GM21367 (cell line): ENCODE data around the gene RD3L.
"Not testable (repeated sequence)": the region's sequence is repeated elsewhere in the genome, so short reads cannot be mapped to it uniquely, and the experiment has no call there.

Experiments
- ATAC-seq: cut with Tn5 transposase; IDR thresholded peaks from one replicate; pipeline ENCODE4 v1.9.1; 2021; ENCODE audit not compliant: unreplicated experiment

Gene RD3L

DNA sequence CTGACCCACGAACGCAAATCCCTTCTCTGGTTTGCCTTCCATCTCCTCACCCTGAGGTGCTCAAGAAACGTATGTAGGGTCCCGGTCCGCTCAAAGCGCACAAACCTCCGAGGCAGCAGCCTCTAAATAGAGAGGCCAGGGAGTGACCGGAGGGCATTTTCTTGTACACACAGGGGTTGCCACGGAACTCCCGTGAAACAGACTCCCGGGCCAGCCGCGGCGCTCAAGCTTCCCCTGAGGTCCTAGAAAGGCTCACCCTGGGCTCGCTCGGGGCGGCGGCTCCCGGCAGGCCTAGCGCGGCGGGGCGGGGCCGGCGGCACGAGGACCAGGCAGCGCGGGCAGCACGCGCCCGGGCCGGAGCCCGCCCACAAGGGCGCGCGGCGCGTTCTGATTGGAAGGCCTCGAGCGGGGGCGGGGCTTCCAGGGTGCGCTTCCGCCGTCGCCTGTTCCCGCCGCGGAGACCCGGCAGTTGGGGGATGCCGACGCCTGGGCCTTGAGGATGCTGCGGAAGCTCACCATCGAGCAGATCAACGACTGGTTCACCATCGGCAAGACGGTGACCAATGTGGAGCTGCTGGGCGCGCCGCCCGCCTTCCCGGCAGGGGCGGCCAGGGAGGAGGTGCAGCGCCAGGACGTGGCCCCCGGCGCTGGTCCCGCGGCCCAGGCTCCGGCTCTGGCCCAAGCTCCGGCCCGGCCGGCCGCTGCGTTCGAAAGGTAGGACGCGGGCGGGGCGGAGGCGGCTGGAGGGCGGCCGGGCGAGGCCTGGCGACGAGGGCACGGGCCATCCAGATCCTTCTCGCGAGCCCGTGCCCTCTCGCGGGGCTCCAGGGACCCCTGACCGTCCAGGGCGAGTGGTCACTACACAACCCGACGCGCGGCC lies 14.1 kb downstream of the RD3L start, which contains the start of gene TDRD9:
TDRD9 (plus strand) TSS at position 446 of the 880 bp plus-strand sequence; CDS start at position 500, 54 bp downstream.
- ATAC-seq: no peak

DNA sequence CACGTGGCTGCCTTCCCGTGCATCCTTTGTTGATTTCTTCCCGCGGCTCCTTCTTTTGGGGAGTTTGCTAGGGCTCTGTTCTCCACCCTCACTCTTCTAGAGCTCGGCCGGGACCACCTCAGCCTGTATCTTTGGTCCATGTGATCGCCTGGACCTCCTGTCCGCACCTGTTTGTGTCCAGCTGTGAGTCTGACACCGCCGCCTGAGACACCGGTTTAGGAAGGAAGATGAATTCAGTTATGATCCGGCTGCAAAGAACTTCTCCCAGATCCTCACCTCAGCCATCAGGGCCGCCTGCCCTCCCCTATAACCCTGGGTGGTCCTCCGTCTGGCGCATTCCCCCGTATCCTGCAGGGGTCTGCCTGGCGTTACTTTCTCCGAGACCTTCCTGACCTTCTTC lies 14.8 kb downstream of the RD3L start:
- ATAC-seq: no peak

DNA sequence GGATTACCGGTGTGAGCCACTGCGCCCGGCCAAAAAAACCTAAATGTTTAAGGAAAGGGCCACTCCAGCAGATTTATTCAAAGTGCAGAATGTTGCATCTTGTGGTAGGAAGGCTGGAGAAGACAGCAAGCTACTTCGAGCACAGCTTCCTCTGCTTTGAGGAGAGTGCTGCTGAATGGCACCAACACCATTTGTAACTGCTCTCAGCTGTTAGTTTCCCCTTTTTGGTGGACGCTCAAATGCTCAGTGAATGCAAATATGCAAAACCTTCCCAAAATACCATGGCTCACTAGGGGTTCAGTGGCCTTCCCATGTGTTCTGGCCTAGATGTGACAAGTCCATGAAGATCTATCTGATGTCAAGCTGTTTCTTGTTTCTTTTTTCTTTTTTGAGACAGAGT lies 17.0 kb downstream of the RD3L start:
- no peak for ATAC-seq

DNA sequence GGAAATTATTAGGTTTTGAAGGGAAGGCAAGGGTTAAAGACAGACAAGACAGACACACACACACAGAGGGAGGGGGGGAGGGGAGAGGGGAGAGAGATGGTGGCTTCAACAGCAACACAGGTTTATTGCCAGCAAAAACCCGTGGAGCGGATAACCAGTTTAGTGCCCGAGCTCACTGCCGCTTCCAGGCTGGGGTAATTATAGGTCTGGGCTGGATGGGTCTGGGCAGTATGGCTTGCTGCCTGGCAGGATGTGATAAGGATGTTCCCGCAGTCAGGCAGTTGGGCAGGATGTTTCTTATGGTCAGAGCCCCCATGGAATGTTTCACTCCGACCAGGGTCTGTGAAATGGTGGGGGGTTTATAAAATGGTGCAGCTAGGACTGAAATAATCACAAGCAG lies 18.5 kb downstream of the RD3L start:
- no peak for ATAC-seq

DNA sequence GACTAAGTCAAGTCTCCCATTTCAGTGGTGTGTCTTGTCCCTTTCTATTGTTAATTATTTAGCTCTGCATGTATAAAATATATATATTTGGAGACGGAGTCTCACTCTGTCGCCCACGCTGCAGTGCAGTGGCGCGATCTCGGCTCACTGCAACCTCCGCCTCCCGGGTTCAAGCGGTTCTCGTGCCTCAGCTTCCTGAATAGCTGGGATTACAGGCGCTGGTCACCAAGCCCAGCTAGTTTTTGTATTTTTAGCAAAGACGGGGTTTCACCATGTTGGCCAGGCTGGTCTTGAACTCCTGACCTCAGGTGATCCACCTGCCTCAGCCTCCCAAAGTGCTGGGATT lies 20.5 kb downstream of the RD3L start:
- ATAC-seq: not testable (repeated sequence)

DNA sequence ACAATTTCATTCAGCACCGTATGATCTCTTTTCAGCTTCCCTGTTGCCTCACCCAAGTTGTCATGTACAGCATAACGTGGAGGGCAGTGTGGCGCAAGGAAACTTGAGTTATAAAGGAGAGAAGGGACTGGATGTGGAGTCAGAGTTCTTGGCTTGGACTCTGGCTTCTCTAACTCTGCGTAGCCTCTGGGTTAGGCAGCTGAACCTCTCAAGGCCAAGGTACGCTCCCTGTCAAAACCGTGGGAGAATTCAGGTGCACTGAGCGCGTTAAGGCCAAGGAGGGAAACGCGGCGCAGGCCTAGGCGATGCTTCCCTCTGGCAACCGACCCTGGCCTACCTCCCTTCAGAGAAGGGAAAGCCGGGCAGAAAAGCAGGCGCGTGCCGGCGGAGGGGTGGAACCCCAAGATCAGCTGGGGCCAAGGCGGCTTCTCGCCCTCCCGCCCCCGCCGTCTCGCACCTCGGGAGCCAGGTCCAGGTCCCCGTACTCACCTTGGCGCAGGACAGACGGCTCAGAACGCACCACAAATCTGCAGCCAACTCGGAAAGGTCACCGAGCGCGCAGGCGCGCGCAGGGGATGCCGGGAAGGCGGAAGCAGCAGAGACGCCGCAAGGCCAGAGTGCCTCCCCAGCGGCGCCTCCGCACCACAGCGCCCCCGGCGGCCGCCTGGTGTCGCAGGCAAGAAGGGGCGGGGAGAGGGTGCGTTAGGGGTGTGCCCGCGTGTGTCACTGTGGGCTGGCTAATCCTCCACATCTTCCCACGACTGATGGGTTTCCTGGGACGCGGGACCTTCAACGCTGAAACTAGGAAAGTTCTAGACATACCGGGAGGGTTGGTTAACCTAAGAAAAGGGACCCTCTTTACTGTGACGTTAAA lies 21.1 kb downstream of the RD3L start:
- peak; percentile 95 for ATAC-seq

DNA sequence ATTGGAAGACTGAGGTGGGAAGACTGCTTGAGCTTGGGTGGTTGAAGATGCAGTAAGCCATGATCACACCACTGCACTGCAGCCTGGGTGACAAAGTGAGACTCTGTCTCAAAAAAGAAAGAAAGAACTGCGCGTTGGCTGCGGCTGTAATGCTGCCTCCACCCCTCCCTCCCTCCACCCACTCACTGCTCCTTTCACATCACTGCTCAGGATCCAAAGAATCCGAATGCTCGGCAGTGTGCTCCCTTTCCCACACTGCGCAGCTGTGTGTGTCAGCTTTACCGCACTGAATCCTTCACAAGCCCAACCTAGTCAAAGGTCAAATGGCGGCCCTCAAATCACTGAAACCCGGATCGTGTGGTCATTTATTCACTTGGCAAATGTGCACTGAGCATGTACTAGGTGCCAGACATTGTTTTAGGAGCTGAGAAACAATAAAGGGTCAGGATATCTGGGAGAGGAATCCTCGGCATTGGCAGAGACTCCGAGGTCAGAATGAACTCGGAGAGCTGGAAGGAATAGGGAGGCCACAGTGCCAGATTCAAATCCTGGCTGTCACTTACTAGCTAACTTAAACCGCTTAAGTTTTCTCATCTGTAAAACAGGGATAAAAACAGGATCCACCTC lies 25.6 kb downstream of the RD3L start:
- ATAC-seq: no peak

DNA sequence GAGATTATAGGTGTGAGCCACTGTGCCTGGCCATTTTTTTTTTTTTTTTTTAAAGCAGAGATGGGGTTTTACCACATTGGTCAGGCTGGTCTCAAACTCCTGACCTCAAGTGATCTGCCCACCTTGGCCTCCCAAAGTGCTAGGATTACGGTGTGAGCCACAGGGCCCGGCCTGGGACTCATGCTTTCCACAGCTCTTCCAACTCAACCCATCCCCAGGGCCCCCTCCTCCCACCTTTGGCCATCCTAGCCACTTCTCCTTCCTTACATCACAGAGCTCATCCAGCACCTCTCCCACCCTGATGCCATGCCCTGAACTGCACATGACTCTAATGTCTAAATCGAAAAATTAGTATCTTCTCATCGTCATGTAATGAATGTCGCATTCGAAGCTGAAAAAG lies 26.7 kb downstream of the RD3L start:
- no peak for ATAC-seq

DNA sequence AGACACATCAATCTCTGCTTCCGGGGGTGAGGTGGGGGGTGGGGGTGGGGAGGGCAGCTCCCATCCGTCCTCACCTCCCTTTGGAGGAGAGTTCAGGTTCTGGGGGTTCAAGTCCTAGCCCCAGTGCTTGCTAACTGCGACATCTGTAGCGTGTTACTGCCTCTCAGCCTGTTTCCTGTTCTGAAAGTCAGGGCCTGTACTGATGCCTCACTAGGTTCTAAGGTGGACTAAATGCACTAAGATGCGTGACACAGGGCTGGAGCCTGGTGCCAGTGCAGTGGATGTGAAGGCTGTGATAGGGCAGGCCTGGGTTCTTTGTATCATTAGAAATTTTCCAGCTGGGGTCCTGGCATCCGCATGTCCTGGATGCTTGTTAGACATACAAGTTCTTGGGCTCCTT lies 31.3 kb downstream of the RD3L start:
- ATAC-seq: no peak

DNA sequence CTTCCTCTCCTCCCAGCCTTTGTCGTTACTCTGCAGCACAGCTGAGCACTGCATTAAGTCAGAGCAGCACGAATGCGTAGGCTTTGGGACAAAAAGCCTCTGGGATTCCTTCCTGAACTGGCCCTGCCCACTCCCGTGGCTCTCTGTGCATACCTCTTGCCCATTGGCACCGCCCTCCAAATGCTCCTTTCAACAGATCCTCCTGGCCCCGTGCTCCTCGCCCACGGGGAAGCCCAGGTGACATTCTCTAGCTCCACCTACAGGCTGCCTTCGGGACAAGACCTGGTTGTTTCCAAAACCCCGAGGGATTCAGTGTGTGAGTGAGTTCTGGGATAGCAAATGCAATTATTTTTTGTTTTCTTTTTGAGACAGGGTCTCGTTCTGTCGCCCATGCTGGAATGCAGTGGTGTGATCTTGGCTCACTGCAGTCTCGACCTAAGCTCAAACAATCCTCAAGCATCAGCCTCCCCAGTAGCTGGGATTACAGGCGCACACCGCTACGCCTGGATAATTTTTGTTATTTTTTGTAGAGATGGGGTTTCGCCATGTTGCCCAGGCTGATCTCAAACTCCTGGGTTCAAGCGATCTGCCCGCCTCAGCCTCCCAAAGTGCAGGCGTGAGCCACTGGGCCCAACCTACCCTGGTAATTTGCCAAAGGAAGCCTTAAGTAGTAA lies 31.9 kb downstream of the RD3L start:
- no peak for ATAC-seq

DNA sequence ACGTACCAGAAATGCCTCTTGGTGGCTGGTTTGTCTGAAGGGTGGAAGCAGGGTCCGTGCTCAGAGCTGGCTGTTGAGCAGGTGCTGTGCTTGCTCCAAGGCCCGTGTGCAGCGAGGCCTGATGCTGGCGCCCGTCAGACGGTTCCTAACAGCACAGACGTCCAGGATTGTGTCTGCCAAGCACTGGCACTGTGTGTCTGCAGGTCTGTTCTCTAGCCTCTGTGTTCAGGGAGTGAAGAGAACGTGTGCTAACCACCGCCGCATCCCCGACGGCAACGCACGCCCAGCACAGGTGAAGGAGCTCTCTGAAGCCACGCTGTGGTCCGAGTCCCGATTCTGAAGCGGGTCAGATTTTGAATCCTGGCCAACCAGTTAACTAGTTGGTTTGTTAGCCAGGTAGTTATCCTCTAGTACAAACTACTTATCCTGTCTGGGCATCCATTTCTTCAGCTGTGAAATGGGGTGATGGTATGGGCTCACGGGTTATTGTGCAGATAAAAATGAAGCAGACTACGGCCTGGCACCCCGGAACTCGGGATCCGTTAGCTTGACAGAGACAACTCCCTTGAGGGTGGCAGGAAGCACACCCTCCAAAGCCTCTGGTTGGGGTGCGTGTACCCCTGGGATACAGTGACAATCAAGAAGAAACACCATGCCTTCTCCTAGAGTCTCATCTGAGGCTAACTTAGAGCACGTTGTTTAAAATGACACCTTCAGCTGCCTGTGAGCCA lies 32.6 kb downstream of the RD3L start:
- no peak for ATAC-seq

DNA sequence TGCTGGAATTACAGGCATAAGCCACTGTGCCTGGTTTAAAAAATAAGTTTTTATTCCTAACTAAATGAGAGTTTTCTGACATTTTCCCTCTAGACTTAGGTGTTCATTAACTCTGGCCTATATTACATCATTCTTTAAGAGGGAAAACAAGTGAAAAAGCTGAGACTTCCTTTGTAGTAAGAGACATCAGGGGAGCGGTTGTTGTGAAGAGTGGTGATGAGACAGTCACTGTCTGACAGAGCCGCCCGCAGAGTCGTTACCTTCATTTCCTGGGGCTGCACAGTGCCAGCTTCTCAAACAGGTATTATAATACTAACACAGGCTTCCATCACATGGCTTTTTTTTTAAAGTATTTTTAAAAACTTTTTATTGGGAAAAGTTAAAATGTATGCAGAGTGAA lies 33.7 kb downstream of the RD3L start:
- no peak for ATAC-seq

DNA sequence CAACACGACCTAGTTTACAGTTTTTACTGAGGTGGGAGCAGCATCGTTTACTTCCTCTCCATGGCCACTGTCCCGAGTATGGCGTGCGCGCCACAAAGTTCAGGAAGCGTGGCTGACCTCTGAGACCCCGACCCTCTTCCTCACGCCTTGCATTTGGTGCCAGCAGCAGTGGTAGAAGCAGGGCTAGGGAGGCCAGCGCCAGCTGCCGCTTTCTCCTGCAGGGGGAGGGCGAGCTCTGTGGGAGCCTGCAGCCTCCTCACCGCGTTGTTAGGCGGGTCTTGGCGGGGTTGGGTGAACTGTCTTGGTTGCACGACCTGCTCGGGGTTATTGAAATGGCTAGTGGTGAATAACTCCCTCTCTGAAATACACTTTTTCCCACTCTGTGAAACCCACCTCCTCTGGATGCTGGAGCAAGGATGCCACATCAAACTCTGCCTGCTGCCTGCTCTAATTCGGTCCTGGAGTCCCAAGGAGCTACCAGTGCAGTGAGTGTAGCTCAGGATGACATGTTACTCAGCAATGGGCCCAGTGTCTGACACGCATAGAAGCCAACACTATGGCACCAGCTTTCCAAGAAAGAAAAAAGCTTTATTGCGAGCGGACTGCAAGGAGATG lies 36.4 kb downstream of the RD3L start:
- ATAC-seq: no peak

DNA sequence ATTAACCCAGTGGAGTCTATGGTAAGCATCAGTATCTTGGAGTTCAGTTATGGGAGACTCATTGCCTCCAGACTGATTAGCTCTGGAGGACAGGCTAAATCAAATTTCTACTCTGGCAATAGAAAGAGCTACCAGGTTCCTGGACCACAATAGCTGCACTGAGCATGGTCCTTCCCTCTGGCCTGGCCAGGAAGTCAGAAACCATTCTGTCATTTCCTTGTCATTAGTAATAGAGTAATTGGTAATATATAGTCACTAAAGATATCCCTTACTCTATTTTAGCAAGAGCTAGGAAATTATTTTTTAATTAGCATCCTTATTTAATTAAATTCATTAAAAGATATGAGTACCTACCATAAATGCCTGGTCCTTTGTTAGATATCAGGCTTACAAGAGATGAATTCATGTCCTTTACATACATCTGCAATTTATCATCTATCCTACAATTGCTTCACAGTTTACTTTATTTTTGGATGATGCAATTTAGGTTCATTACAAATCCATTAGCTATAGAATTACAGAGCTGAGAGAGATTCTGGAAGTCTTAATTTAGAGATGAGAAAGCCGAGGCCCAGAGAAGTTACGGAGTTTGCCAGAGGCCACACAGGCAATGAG lies 37.7 kb downstream of the RD3L start:
- no peak for ATAC-seq

DNA sequence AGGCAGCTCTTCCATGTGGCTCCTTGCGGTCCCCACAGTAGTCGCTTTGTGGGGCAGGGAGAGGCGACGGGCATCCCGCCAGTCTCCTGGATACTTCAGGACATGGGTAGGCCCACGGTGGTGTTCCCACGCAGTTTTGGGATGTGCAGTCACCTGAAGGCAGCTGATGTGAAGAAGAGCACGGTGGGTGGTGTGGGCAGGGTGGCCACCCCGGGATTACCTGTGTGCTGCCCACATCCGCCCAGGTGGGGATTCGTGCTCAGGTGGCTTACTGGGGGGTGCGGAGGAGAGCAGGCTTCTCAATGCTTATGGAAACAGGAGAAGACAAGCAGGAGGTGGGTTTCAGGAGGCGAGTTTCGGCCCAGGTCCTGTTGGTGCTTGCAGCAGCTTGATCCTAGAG lies 42.5 kb downstream of the RD3L start:
- ATAC-seq: no peak

DNA sequence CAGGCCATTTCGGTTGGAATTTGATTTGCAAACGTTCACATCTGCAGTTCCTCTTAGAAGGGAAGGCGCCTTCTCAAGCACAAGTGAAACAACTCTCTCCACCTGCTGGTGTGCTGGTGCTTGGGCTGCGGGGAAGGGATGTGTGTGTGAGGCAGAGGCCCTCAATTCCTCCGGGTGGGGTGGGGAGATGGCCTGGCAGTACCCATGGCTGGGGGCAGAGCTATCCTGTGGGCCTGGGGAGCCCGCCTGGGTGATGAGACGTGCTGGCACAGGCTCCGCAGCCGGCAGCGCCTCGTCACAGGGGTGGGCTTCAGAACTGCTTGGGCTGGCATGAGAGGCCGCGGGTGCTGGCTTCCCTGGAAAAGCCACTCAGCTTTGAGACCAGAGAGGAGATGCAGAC lies 43.0 kb downstream of the RD3L start:
- ATAC-seq: no peak

DNA sequence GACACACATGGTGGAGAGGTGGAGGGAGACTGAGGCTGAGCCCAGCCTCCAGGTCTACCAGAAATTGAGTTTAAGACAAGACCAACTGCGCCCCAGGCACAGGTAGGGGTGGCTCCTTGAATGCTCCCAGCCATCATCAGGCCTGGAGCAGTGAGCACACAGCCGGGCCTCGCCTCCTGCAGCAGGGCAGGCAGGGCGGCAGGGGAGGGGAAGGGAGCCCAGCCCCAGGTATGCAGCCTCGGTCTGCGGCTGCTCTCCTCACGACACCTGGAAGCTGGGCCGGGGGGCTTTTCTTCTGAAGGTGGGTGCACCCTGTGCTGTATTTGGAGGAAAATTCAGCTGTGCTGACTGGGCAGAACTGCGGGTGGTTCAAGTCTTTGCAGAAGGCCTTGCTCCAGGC lies 43.6 kb downstream of the RD3L start:
- ATAC-seq: no peak

DNA sequence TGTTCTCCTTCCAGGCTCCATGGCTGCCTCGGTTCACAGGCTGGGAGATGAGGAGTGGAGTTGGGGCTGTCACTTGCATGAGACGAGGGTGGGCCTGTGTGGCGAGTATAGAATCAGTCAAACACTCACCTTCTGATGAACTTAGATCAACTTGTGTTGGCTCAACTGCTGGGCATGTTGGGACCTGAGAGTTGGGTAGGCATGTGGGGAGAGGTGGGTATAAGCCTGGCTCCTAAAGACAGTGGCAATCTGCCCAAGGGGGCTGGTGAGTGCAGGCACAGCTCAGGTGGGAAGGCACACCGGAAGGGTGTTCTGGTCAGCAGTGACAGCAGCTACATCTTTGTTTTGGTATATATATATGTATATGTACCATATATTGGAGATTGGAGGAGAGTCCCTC lies 44.1 kb downstream of the RD3L start:
- ATAC-seq: no peak

DNA sequence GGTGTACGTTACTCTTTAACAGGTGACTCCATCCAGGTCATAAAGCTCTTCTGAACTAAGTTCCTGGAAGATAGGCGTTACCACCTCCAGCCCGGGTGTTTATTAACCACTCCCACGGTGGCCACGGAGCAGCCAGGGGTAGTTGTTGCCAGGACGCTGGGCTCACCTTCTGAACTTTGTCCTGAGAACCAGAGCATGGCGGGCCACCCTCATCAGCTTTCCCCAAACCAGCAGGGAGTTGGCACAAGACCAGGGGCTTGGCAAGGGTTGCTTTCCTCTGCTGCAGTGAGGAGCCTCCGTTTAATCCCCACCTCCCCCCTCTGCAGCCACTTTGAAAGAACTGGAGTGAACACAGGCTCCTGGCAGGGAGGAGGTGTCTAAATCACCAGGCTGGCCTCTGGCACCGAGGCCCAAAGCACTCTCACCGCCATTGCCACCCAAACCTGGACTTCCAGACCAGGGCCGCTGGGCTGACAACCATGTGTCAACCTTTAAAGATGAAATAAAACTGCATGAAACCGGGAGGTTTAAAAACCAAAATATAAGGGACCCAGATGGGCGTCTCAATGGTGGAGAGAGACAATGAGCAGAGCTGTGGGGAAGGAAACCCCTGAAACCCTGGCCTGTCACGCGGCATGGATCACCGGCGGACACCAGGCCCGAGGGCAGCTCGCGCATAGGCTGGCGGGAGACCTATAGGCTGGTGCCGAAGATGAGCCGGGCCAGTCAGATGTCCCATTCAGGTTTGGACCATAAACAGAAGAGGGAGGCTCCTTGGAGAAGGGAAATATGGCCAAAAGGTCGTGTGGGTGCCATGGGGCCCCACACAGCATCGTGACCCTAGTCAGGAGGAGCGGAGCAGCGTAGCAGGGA lies 45.0 kb downstream of the RD3L start:
- no peak for ATAC-seq
